Stimulated activated CD8-positive, alpha-beta memory T cell treated with anti-CD3 and anti-CD28 coated beads, Interleukin-15, amount 100 ng/mL, for 1 hour (primary cell): ENCODE results near the gene TBXA2R.

Experiments
- DNase-seq: peaks from one replicate; pipeline ENCODE4 v3.0.0-alpha.2; 2020; ENCODE audit warnings: low read depth

Gene TBXA2R

DNA sequence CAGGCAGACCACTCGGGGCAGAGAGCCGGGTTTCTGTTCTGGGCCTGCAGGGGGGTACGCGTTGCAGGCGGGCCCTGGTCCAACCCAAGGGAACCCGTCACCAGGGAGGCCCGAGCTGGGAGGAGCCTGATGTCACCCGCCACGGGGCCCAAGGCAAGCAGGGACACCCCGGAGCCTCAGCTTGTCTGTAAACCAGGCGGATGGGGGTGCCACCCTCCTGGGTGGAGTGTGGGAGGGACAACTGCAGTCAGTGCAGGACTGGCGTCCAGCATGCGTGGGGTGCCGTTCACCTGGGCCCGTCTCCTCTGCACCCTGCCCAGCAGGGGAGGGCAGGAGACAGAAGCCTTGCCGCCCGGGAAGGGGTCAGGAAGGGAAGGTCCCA lies 12.9 kb upstream of the TBXA2R start:
- DNase-seq = no peak

DNA sequence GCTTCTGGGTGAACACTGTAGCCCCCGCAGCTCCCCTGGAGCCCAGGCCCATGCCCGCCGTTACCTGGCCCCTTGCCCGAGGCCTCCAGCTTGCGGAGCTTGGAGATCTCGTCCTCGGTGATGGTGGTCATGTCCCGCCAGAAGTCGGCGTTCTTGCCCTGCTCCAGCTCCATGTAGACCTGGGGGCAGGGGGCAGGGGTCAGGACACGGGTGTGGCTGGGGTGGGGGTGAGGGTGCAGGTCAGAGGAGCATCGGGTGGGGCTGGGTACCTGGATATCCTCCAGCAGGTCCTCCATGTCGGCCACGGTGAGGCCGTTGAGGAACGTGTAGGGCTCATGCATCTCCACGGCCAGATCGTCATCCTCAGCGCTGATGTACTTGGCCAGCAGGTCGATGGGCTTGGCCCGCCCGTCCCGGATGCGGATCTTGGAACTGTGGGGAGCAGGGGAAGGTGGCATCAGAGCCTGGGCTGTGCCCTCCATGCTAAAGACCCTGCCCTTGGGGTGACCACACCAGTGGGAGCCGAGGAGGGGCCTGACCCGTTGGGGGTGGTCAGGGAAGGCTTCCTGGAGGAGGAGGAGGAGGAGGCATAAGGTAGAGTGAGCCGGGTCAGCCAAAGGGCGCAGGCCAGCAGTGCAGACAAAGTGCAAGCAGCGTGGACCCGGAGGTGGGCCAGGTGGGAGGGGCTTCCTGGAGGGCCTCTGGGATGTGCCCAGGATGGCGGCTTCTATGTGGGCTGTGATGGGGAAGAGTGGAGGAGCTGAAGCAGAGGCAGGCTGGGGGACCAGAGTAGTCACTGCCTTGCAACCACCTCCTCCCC lies 12.3 kb upstream of the TBXA2R start:
- no peak for DNase-seq

DNA sequence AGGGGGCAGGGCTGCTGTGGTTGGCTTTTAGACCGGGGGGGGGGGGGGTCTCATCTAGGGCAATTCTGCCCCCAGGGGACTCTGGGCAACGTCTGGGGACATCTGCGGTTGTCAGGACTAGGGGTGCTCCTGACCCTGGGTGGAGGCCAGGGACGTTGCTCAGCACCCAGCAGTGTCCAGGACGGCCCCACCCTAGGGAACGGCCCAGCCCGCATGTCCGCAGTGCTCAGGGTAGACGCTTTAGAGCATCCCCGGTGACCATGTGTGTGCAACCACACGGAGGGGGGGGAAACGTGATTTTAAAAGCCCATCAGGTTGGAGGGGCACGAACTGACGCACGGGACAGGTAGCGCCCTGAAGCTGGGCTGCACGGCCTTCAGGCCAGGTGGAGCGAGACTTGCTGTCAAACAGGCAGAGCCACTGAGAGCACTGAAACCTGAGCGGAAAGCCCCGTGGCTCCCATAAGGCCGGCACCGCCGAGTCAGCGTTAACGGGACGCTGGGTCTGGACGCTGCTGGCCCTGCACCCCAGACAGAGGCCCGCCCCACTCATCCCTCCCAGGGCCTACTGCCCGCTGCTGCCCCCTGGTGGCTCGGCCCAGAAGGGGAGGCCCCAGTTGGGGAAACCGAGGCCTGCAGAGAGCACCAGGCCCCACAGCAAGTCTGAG lies 11.6 kb upstream of the TBXA2R start:
- DNase-seq = no peak

DNA sequence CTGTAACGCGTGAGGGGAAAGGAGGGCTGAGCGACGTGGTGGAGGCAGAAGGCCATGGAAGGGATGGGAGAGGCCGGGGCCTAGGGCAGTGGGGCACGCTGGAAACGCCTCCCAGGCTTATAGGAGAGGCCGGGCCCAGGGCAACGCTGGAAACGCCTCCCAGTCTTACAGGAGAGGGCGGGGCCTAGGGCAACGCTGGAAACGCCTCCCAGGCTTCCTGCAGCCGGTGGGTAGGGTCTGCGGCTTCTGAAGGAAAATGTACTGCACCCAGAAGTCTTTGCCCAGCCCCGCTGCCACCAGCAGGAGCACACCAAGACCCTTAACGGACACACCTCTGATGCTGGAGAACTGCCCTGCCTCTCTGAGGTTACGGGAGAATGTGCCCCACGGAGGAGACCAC lies 10.8 kb upstream of the TBXA2R start:
- DNase-seq = no peak

DNA sequence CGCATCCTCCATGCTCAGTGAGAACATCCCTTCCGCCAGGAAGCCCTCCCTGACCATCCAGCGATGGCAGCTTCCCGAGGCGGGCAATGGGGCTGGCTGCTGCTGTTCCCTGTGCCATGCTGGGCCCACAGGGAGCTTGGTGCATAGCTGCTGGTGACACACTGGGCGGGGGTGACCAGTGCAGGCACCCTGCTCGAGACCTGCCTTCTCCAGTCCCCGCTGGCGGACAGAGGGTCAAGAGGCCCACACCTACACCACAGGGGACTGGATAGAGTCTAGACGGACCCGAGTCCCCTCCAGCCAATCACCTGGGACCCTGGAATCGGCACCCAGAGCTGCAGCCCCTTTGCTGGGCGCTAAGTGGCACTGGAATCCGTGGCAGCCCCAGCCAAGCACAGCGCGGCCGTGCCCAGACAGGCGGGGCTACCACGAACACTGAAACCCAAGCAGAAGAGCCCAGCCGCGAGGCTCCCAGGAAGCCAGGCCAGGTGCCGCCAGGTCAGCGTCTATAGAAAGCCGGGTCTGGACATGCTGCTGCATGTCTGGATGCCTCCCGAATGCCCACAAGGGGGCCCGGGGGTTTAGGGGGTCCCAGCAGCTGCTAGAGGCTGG lies 9.0 kb upstream of the TBXA2R start:
- no peak for DNase-seq

DNA sequence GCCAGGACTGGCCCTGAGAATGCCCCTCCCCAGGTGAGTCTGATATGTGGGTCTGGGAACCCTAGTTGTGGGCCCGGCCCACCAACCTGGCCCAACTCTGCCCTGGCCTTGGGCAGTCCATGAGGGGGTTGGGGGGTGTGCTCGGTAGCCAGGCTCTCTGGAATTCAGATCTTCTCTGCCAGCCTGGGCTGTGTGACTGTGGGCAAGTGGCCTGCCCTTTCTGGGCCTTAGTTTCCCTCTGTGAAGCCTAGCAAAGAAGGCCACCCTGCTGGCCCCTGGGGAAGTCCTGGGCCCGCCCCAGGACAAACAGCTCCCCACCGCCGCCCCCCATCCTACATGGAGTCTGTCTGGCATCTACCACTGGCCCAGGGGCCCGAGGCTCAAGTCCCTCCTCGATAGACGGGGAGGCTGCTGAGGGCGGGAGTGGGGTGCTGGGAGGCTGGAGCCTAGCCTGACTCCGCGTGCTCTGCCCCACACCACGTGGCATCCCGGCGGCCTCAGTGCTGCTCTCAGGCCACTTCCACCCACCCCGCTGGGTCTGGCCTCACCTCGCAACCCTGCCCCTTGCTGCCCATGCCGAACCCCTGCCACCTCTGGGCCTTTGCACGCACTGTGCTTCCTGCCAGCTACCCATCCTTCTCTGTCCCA lies 8.3 kb upstream of the TBXA2R start:
- no peak for DNase-seq

DNA sequence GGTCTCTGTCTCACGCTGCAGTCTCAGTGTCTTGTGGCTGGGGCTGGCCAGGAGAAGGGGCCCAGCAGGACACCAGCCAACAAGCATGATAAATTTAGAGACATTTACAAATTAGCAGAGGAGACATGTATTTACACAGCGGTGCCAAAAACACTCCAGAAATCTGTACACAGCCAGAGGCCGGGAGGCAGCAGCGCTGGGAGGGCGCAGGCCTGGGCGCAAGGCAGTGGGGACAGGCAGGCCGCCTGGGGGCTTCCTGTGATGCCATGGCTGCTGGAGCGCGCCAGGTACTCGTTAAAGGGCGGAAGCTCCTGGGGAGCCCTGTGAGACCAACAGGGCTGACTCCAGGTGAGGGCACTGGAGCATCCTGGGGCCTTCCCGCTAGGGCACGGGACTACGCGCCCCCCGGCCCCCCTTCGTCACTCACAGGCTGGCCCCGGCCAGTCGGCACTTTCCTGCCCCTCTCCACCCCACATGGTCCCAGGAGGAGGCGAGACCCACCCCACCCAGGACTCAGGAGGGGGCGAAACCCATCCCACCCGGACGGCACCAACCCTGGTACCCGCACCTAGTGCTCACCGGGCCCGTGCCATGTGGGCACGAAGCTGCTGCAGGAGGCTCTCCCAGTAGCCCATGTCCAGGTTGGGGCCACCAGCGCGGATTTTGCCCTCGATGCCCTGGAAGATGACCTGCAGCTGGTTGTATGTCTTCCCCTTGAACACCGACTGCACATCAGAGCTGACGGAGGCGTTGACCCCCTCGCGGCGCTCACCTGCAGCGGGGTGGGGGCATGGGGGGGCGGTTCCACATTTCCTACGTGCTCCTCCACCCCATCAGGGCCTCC lies 7.4 kb upstream of the TBXA2R start:
- DNase-seq = no peak

DNA sequence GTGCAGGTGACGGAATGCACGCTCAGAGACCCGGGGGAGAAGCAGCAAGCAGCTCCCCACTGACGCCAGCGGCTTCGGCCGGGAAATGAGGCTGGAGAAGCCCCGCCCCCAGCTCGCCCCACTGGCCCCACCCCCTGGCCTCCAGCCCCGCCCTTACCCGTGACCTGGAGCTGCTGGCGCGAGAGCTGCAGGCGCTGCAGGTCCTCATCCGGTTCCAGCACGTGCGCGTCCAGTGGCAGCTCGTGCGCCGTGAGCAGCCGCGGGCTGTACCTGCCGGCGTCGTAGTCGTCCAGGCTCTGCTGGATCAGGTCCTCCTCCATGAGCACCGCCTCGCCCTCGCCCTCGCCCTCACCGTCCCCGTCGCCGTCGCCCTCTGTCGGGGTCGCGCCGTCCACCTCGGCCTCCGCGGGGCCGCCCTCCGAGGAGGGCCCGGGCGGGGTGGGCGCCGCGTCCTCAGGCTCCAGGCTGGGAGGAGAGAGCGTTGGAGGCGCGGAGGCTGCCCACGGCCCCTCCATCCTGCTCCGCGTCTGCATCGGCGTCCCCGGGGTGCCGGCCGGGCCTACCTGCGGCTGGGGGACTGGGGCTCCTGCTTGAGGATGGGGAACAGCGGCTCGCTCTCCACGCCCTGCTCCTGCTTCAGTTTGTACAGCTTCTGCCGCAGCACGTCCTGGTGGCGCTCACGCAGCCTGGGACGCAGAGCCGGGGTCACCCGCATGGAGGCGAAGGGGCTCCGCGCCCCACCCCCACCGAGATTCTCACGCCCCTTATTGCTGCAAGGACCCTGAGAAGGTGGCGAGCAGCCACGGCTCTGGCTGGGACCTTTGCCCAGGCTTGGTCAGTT lies 6.4 kb upstream of the TBXA2R start:
- DNase-seq = no peak

DNA sequence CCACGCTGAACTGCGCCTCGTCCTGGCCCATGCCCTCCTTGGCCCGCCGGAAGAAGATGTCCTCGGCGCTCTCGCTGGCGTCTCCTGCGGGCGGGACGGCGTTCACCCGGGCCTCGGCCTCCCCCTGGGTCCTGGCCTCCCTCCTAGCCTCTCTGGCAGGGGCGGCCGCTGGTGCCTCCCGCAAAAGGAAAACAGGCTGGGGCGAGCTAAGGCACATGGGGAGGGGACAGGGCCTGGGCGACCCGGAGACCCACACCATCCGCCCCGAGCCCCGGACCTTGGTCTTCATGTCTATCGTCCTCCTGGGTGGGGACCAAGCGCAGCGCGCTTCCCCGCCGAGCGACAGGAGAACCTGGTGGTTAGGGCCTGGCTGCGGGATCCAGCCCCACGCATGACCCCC lies 5.7 kb upstream of the TBXA2R start:
- no peak for DNase-seq

DNA sequence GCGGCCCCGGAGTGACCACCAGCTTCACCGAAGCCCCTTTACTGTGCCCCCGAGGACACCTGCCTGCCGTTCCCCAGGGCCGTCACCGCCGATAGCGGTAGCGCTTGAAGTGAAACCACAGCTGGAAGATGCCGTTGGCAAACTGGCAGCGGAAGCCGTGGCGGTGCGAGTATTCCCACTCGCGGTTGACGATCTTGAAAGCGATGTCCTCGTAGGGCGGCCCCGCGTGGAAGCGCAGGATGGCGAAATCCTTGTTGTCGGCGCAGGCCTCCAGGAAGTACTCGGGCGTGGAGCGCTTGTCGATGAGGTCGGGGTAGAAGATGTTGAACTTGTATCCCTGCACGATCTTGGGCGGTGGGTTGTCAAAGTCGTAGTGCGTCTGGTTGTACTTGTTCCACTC lies 5.2 kb upstream of the TBXA2R start:
- DNase-seq = no peak

DNA sequence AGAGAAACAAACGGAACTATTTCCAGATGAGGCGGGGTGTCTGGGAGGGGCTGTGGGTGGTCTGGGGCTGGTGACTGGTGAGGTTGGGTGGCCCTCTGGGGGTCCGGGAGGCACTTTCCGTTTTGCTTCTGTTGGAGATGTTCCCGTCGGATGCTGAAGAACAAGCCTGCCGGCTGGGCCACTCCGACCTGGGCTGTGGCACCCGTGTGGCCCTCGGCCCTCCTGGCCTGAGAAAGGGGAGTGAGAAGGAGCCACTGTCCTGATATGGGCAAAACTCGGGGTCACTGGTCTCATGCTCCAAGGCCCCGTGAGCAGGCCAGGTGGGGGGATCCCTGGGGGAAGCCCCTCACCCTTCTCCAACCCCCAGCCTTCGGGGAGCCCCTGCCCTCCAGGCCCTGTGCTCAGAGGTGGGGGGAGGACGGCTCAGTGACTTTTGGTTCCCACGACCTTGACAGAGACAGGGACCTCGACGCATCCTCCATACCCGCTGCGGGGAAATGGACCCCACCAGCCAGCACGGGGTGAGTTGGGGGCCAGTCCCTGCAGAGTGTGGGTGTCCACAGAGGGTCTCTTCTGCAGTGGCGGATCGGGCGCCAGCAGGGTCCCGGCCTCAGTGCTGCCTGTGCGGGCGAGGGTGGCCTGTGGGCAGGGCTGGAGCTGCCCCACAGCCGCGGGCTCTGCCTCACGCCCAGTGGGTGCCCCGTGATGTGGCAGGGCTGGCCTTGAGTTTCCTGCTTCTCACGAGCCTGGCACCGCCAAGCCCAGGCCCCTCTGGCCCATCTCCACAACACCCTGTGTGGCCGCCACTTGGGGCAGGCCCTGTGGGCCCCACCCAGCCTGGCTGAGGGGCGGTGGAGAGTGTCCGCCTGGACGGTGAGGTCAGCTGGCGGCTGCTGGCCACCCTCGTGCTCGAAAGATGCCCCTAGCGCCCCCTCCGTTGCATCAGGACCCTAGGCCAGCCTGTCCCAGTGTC lies 4.4 kb upstream of the TBXA2R start:
- DNase-seq = no peak

DNA sequence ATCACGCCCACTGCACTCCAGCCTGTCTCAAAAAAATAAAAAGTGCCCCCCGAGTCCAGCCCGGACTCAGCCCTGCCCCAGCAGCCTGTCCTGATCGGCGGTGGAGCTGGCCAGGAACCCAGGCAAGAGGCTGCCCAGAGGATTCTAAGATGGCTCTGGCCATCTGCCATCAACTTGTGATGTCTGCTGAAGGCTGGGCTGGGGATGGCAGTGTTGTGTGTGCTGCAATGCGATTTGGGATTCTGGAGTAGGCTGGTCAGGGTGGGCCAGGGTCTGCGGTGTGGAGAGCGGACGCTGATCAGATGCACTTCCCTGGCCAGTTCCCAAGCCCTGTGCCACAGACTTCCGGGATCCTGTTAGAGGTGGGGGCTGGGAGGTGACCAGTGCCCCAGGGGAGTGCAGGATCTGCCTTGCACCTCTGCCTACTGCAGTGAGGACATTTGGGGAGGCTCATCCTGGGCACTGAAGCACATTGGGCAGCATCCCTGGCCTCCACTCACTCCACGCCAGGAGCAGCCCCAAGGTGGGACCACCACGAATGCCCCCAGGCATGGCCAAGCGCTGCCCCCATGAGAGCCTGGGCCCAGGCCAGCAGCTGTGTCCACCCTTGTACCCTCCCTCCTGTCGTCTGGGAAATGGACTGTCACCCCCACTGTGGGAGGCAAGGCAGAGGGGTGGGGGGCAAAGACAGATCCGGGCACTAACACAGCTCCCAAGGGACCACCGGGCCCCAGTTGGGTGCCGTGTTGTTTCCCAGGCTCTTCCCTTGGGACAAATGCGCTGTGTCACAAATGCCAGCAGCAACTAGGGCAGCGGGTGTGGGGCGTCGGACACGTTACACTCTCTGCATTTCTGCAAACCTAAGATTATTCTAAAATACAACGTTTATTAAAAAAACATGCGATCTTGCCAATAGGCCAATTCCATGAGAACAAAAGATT lies 3.4 kb upstream of the TBXA2R start:
- no peak for DNase-seq

DNA sequence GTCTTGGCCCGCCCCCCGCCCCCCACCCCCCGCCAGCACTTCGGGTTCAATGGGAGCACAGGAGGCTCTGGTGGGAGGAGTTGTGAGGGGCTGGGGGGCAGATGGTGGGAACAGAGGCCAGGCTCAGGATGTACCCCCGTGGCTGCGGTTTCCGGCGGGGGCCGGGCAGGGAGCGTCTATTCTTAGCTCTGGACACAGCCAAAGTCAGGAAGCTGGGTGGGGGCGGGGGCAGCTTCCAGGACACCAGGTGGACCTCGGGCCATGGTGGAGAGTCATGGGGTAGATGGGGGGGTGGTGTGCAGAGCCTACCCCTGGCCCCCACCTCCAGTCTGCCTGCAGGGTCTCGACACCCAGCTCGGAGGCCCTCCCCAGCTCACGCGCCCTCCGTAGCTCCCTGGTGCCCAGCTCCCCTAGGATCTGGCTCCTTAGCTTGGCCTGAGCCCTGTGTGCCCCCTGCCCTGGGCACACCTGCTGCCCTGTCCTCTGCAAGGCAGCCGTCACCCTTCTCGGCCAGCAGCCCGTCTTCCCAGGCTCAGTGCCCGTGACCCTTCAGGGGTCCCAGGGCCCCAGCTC lies 2.2 kb upstream of the TBXA2R start:
- DNase-seq = no peak

DNA sequence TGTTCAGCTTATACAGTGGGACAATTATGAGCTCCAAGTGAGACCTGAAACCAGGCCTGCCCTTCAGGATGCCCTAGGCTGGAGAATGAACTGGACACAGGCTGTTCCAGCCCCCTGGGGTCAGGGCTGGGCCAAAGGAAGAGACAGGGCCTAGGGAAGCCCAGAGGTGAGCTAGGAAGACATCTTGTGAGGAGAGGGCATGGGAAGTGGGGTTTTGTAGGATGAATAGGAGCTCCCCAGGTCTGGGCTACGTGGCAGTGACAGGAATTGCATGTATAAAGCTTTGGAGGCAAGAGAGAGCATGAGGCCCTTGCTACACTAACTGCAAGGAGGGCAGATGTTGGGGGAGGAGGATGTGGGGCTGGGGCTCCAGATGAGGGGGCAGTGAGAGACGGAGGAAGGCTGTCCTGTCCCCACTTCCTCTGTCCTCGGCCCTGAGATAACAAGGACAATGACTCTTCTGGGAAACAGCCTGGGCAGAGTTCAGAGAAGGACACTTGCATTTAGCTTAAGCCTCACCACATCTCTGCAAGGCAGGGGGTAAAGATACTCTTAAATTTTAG lies 1.5 kb upstream of the TBXA2R start:
- no peak for DNase-seq

DNA sequence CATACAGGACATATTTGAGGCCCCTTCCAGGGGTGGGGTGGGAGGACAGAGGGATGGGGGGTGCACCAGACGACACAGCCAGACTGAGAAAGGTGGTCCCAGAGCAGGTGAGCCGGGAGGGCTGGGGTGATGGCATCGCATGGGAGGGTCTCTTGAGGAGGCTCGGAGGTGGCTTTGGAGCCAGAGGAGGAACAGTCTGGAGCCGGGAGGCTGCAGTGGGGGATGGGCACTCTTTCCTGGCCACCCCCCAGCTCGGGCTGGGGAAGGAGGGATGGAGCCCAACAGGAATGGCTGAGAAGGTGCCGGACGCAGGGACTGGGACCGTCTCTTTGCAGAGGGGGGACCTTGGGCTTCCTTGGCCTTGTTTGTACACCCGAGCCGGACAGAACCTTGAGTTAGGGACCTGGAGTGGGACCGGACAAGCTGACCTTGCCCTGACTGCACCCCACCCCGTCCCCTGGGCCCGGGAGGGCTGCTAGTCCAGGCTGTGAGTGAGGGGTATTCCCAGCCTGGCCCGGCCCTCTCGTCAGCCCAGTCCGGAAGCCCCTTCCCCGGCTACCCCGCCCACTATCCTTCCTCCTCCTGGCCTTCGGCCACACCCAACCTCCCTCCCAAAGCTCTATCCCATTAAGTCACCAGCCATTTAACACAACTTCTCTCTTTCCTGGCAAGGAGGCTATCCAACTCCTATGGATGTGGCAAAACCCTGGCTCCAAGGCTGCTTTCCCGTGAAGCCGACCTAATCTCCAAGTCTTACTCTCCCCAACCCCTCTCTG lies 816 bp upstream of the TBXA2R start:
- no peak for DNase-seq

DNA sequence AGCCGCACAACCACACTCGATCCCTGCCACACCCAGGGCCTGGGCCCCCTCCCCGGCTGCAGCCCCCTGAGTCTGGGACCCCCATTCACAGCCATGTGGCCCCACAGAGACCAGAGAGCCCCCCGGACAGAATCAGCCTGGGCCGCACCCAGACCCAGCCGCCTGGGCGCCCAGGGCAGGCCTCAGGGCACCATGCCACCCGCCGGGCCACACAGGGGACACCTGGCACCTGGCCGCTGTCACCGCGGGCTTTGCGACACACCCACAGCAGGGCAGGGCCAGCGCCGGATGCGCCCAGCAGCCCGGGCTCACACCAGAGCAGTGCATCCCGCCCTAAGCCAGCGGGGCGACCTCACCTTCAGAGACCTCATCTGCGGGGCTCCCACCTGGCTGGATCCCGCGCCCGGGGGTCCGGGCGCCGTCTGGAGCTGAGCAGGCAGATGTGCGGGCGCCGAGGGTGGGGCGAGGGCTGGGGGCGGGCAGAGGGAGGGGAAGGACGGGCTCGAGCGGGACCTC lies 443 bp downstream of the TBXA2R start:
- DNase-seq = no peak

DNA sequence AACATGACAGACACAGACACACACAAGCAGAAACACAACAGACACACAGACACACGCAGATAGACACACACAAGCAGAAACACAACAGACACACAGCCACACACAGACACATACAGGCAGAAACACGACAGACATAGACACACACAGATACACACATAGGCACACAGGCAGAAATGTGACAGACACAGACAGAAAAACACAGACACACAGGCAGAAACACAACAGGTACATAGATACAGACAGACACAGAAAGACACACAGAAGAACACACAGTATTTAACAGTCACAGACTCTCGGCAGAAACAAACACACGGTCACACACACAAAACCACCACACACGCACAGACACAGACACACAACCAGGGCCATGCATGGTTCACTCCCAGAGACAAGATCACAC lies 905 bp downstream of the TBXA2R start:
- no peak for DNase-seq
